ENCODE results near the gene MAP3K2.

Gene MAP3K2

GRCh38 chr2:127254386-127254981, 133.3 kb downstream of the MAP3K2 start:
- TF ChIP-seq REST (IDR thresholded peaks at IDR 0.05; ENCODE audit: insufficient read depth in 1 of 2, low read depth in 2 of 2, low read length in 2 of 2) (no peak), FOXP2 (optimal IDR thresholded peaks at IDR 0.05; ENCODE audit: borderline replicate concordance, extremely low read depth, extremely low read length, insufficient read depth) (no peak), POLR2AphosphoS5 (IDR thresholded peaks at IDR 0.05; ENCODE audit: low read depth, low read length) (no peak)
